Fibroblast of skin of left quadriceps (primary cell): ENCODE measurements around the gene GAK.
"Not testable (repeated sequence)": the region's sequence is repeated elsewhere in the genome, so short reads cannot be mapped to it uniquely, and the experiment has no call there.

ENCODE experiments used
- DNase-seq, 2 experiments: peaks; one replicate each; pipeline ENCODE4 v3.0.0-alpha.2; 2013; ENCODE audit warnings: low read depth in 2 of 2

GAK gene

GRCh38 chr4:926538-926937 lies 5.6 kb downstream of the GAK start:
- DNase-seq: no peak

- no peak for DNase-seq
Observed at GRCh38 chr4:925771-926500, 6.2 kb downstream of the GAK start.

GRCh38 chr4:925171-925570 lies 6.9 kb downstream of the GAK start:
- no peak for DNase-seq

GRCh38 chr4:924107-925096 lies 7.7 kb downstream of the GAK start:
- DNase-seq: peak in 1 of 2 experiments; percentile 12

- DNase-seq: no peak
Observed at GRCh38 chr4:921830-922331, 10.2 kb downstream of the GAK start.

- DNase-seq: not testable (repeated sequence)
Observed at GRCh38 chr4:919004-919680, 13.0 kb downstream of the GAK start.

GRCh38 chr4:918591-918990 lies 13.5 kb downstream of the GAK start:
- DNase-seq: not testable (repeated sequence)

GRCh38 chr4:917992-918391 lies 14.1 kb downstream of the GAK start:
- DNase-seq: no peak

- DNase-seq: no peak
Observed at GRCh38 chr4:917466-917865, 14.7 kb downstream of the GAK start.

GRCh38 chr4:915595-915994 lies 16.5 kb downstream of the GAK start:
- DNase-seq: no peak

- no peak for DNase-seq
Observed at GRCh38 chr4:915041-915474, 17.1 kb downstream of the GAK start.

GRCh38 chr4:914531-914930 lies 17.6 kb downstream of the GAK start:
- DNase-seq: no peak

GRCh38 chr4:913280-913618 lies 18.9 kb downstream of the GAK start:
- DNase-seq: no peak

- no peak for DNase-seq
Observed at GRCh38 chr4:912548-913279, 19.4 kb downstream of the GAK start.

GRCh38 chr4:911871-912490 lies 20.1 kb downstream of the GAK start:
- DNase-seq: no peak

GRCh38 chr4:911221-911751 lies 20.8 kb downstream of the GAK start:
- DNase-seq: no peak

GRCh38 chr4:910366-911091 lies 21.6 kb downstream of the GAK start:
- no peak for DNase-seq

GRCh38 chr4:909821-910220 lies 22.3 kb downstream of the GAK start:
- DNase-seq: no peak

- no peak for DNase-seq
Observed at GRCh38 chr4:909131-909571, 23.0 kb downstream of the GAK start.
